OCI-LY3 (cell line): Measurements from ENCODE around the gene OTUD7B.
A peak's percentile ranks its signal among the peaks of the same experiment; 100 is the strongest.

Experiments
- H2AFZ ChIP-seq: fragments of 200-600, 300-600 bp; shearing (Covaris generic); 2 replicates; pipeline ENCODE4 v1.6.0; 2014; ENCODE audit warnings: antibody characterized with exemption, low read depth, low read length
- H3K27ac ChIP-seq: fragments of 200-600, 300-600 bp; sonication (generic); 2 replicates; pipeline ENCODE4 v1.5.1; 2014; ENCODE audit warnings: mild to moderate bottlenecking, low read length, moderate library complexity, mixed read lengths
- H3K27me3 ChIP-seq: fragments of 200-600, 300-600 bp; sonication (generic); 2 replicates; pipeline ENCODE4 v1.6.1; 2014; ENCODE audit warnings: low read depth, low read length, mixed read lengths
- H3K36me3 ChIP-seq: fragments of 200-600, 300-600 bp; sonication (generic); replicated peaks from 2 replicates; pipeline ENCODE3; 2014; ENCODE audit warnings: low read depth, low read length, mixed read lengths
- H3K4me1 ChIP-seq: fragments of 300-600, 200-600 bp; sonication (generic); 2 replicates; pipeline ENCODE4 v1.6.1; 2014; ENCODE audit warnings: low read length, mixed read lengths
- H3K4me2 ChIP-seq: fragments of 200-600, 300-600 bp; sonication (generic); 2 replicates; pipeline ENCODE4 v1.6.1; 2014; ENCODE audit warnings: low read length, mixed read lengths
- H3K4me3 ChIP-seq: fragments of 300-600, 200-600 bp; sonication (generic); 2 replicates; pipeline ENCODE4 v1.5.1; 2014; ENCODE audit warnings: antibody characterized with exemption, mild to moderate bottlenecking, low read length, moderate library complexity
- H3K79me2 ChIP-seq: fragments of 300-600, 200-600 bp; shearing (Covaris generic); 2 replicates; pipeline ENCODE4 v1.6.1; 2014; ENCODE audit warnings: mild to moderate bottlenecking, low read length, mixed read lengths
- H3K9ac ChIP-seq: fragments of 300-600, 200-600 bp; shearing (Covaris generic); 2 replicates; pipeline ENCODE4 v1.6.0; 2014; ENCODE audit warnings: mild to moderate bottlenecking, low read length, moderate library complexity
- H3K9me3 ChIP-seq: fragments of 200-600, 300-600 bp; shearing (Covaris generic); 2 replicates; pipeline ENCODE4 v1.6.1; 2014; ENCODE audit warnings: low read length, mixed read lengths; ENCODE audit not compliant: insufficient read depth
- H4K20me1 ChIP-seq: fragments of 200-600, 300-600 bp; sonication (generic); 2 replicates; pipeline ENCODE4 v1.6.1; 2016; ENCODE audit warnings: low read length, mixed read lengths; ENCODE audit not compliant: insufficient read depth
- EZH2phosphoT487 ChIP-seq: fragments of 200-600 bp; shearing (Covaris generic); IDR thresholded peaks from 2 replicates; pipeline ENCODE4 v1.6.1; 2018; ENCODE audit warnings: antibody characterized with exemption, mixed run types, low read depth
- TF ChIP-seq, protein P1 (sequence below): fragments of 200-600, 300-600 bp; sonication (generic); IDR thresholded peaks from 2 replicates; pipeline ENCODE4 v1.5.1; 2014; ENCODE audit warnings: antibody characterized with exemption, low read length, low read depth

OTUD7B gene

DNA sequence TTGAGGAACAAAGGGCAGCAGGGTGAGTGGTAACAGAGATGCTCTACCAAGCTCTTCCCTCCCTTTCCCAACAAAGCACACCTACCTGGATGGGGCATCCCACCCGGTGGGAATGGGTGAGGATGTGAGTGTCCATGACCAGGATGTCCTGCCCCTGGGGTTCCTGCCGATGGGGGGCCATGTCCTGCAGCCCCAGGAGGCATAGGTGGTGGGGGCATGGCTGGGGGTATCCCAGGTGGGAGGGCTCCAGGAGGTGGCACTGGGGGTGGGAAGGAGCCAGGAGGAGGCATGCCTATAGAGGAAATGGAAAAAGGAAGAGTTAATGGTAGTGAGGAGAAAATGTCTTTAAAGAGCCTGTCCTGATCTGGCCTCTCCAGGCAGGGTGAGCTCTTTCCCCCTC is 84.8 kb downstream of the OTUD7B start:
- TF ChIP-seq EZH2phosphoT487 = no peak
- TF ChIP-seq, protein P1, sequence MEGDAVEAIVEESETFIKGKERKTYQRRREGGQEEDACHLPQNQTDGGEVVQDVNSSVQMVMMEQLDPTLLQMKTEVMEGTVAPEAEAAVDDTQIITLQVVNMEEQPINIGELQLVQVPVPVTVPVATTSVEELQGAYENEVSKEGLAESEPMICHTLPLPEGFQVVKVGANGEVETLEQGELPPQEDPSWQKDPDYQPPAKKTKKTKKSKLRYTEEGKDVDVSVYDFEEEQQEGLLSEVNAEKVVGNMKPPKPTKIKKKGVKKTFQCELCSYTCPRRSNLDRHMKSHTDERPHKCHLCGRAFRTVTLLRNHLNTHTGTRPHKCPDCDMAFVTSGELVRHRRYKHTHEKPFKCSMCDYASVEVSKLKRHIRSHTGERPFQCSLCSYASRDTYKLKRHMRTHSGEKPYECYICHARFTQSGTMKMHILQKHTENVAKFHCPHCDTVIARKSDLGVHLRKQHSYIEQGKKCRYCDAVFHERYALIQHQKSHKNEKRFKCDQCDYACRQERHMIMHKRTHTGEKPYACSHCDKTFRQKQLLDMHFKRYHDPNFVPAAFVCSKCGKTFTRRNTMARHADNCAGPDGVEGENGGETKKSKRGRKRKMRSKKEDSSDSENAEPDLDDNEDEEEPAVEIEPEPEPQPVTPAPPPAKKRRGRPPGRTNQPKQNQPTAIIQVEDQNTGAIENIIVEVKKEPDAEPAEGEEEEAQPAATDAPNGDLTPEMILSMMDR = no peak
- Histone ChIP-seq H3K36me3 (peaks cover 45% of the 10 kb centered on the region), H3K9ac (no peak overlapping the region), H3K79me2 (peaks cover 31% of the 10 kb centered on the region), H3K4me3 (no peak overlapping the region), H3K27ac (no peak overlapping the region), H2AFZ (no peak overlapping the region), H3K4me2 (no peak overlapping the region), H3K27me3 (no peaks in the 10 kb centered on the region), H3K9me3 (no peaks in the 10 kb centered on the region), H4K20me1 (peaks cover 10% of the 10 kb centered on the region; the same call in 1 of the 2 replicates), H3K4me1 (peaks cover 23% of the 10 kb centered on the region)

DNA sequence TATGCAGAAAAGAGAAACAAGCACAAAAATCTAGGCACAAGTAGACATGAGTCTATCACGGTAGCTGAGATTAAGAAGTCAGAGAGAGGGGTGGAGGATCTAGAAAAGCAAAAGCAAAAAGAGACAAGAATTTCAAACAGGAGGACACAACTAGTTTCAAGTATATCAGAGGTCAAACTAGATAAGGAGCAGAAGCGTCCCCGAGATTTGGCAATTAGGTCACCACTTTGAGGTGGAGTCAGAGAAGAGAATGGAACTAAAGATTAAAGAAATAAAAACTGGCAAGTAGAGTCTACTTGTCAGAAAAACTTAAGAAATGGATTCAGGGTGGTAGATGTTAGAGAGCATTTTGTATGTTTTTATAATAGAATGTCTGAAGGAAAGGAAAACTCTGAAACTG is 85.2 kb downstream of the OTUD7B start:
- Histone ChIP-seq H3K4me1 (peaks cover 23% of the 10 kb centered on the region), H3K27me3 (no peaks in the 10 kb centered on the region), H3K4me2 (no peak overlapping the region), H3K4me3 (no peak overlapping the region), H3K27ac (no peak overlapping the region), H2AFZ (no peak overlapping the region), H3K79me2 (peaks cover 31% of the 10 kb centered on the region), H3K9me3 (no peaks in the 10 kb centered on the region), H4K20me1 (peaks cover 10% of the 10 kb centered on the region; the same call in 1 of the 2 replicates), H3K9ac (no peak overlapping the region), H3K36me3 (peaks cover 45% of the 10 kb centered on the region)
- TF ChIP-seq, protein P1 = no peak
- no peak for TF ChIP-seq EZH2phosphoT487

DNA sequence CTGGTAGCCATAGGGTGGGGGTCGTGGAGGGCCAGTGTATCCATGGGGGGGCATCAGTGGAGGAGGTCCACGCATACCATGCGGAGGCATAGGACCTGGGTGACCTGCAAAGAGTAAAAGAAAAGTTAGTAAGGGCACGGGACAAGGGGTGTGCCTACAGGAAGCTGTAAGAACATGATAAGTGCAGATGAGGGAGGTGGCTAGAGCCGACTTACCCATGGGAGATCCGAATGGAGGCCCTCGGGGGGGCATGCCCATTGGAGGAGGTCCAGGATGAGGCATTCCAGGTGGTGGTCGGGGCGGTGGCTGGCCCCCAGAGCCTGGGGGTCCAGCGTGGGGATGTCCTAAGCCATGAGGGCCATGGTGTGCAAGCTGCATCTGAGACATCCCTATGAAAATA is 86.9 kb downstream of the OTUD7B start:
- Histone ChIP-seq H4K20me1 (peaks cover 10% of the 10 kb centered on the region; the same call in 1 of the 2 replicates), H3K4me3 (no peak overlapping the region), H3K36me3 (peaks cover 45% of the 10 kb centered on the region), H2AFZ (no peak overlapping the region), H3K79me2 (peaks cover 31% of the 10 kb centered on the region), H3K9me3 (no peaks in the 10 kb centered on the region), H3K4me1 (peaks cover 13% of the 10 kb centered on the region), H3K27ac (no peak overlapping the region), H3K27me3 (no peaks in the 10 kb centered on the region), H3K4me2 (no peak overlapping the region), H3K9ac (no peak overlapping the region)
- TF ChIP-seq, protein P1 = no peak
- no peak for TF ChIP-seq EZH2phosphoT487

DNA sequence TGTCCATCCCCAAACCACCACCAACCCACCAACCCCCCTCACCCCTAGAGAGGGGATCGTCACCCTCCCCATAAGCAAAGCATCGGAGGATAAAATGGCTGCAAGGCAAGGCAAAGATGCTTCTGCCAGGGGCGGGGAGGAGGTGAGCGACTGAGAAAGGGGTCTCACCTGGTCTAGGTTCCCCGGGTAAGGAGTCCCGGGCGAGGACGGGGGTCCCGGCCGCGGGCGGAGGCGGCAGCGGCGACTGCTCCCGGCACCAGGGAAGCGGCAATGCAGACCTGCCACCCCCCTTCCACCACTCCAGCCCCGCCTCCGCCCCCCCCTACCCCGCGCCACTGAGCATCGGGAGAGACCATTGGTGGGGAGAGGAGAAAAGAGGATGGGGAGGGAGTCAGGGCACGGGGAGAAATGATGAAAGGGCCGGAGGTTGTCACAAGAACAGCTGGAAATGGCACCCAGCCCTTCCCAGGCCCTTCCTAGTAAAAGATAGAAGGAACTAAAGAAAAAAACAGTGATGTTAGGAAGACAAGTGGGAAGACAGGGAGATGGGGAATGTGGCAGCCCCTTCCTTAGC is 92.9 kb downstream of the OTUD7B start, which contains the start of gene SV2A:
Gene SV2A (minus strand): TSS at position 274 of the 574 bp plus-strand sequence. CDS start 4,004 bp downstream, outside the sequence.
- Histone ChIP-seq H3K36me3 (peaks cover 10% of the 10 kb centered on the region), H3K4me1 (peaks cover 21% of the 10 kb centered on the region), H3K27me3 (no peaks in the 10 kb centered on the region), H4K20me1 (no peaks in the 10 kb centered on the region), H3K9ac (peak within 1 kb of the TSS; percentile 68), H3K9me3 (no peaks in the 10 kb centered on the region), H3K4me2 (peak within 1 kb of the TSS; percentile 89), H3K4me3 (peak within 1 kb of the TSS; percentile 86), H3K79me2 (no peaks in the 10 kb centered on the region), H2AFZ (peak within 1 kb of the TSS; percentile 88), H3K27ac (no peak within 1 kb of the TSS)
- no peak for TF ChIP-seq EZH2phosphoT487
- TF ChIP-seq, protein P1 = no peak
